GM18867 (cell line): ENCODE measurements around the gene SEZ6L.

Experiments
- ATAC-seq: cut with Tn5 transposase; IDR thresholded peaks from one replicate; pipeline ENCODE4 v1.9.1; 2021; ENCODE audit warnings: mild to moderate bottlenecking, moderate library complexity; ENCODE audit not compliant: unreplicated experiment

Gene SEZ6L

GRCh38 chr22:26327306-26327705, 158.0 kb downstream of the SEZ6L start:
- ATAC-seq, result no peak

GRCh38 chr22:26328221-26328620, 159.0 kb downstream of the SEZ6L start:
- no peak for ATAC-seq

GRCh38 chr22:26330971-26331625, 161.8 kb downstream of the SEZ6L start:
- no peak for ATAC-seq

DNA sequence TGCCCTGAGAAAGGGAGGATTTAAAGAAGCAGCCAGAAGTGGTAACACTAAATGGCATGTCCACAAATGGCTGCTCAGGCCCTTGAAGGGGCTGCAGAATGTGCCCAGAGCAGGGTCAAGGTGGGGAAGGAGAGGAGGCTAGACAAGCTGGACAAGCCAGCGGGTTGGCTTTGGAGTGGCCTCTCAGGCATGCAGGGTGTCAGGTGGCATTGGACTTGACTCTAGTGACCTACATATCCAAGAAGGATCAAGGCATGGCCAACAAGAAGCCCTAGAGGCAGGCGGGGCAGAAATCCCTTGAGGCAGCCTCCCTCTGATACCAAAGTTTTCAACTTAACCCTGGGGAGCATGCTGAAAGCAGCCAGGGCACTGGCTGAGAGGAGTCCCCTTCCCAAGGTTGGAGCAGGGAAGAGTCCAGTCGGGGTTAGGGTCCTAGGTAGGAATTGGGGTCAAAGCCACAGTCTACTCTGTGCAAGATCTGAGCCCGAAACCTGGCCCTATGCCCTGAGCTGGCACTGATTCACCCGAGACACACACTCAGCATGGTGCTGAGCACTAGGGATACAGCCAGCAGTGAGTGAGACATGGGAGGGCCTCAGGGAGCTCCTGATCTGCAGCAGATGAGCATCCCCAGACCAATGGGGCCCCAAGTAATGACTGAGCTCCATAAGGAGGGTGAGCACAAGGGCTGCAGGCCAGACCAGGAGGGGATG, 164.0 kb downstream of the SEZ6L start:
- ATAC-seq, result no peak

- ATAC-seq, result no peak
These were observed 165.0 kb downstream of the SEZ6L start for GRCh38 chr22:26334232-26334631.

GRCh38 chr22:26336773-26337172, 167.5 kb downstream of the SEZ6L start:
- ATAC-seq, result no peak

DNA sequence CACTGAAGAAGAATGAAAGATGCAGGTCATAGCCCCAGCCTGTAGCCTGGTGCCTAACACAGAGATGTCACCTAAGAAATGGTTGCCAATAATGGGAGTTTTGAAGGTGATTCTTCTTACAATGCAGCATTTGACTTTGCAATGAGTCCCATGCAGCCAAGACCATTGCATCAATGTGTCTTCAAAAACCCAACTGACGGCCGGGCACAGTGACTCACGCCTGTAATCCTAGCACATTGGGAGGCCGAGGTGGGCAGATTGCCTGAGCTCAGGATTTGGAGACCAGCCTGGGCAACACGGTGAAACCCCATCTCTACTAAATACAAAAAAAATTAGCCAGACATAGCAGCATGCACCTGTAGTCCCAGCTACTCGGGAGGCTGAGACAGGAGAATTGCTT, 170.5 kb downstream of the SEZ6L start:
- no peak for ATAC-seq

GRCh38 chr22:26342745-26343410, 173.6 kb downstream of the SEZ6L start:
- ATAC-seq, result no peak

GRCh38 chr22:26345496-26345895, 176.2 kb downstream of the SEZ6L start:
- no peak for ATAC-seq

DNA sequence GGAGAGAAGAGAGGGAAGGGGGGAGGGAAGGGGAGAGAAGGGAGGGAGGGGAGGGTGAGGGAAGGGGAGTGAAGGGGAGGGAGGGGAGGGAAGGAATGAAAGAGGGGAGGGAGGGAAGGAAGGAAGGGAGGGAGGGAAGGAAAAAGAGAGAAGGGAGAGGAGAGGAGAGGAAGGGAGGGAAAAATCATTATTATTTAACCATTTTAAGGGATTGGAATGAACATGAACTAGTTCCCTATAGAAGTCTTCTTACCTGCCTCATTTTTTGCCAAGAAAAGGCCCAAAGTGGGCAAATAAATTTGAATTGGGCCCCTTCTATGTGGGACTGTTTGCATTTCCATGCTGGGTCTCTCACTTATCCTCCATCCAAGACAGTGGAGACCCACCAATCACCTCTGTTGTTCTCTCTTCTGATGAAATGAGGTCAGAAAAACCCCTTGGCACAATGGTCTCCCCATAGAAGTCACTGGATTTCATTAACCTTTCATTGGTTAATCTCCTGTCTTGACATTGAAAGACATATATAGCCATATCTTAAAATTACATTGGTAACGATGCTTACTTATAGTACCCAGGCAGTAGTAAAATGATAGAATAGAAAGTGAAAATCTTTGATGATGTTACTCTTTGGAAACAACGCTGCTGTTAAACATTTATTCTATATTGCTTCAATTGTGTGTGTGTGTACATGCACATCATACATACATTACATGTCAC, 179.7 kb downstream of the SEZ6L start:
- ATAC-seq, result no peak

DNA sequence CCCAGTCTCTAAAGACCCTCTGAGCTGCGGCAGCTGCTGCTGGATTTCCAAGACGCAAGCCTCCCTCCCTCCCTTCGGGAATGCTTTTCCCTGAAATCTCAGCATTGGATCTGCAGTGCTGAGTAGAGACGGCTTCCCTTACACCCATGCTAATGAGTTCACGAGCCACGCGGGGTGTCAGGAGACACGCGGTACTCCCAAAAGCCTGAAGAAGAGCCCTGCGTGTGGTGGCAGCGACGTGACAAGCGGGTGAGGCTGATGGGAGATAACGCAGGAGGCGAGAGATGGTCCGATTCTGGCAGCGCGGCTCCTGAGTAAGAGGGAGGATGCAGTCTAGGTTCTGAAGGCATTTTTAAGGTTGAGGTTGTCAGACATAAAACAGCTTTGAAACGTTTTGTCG, 185.4 kb downstream of the SEZ6L start:
- no peak for ATAC-seq

- no peak for ATAC-seq
These were observed 188.0 kb downstream of the SEZ6L start for GRCh38 chr22:26357281-26357680.

- no peak for ATAC-seq
These were observed 188.6 kb downstream of the SEZ6L start for GRCh38 chr22:26357813-26358212.

DNA sequence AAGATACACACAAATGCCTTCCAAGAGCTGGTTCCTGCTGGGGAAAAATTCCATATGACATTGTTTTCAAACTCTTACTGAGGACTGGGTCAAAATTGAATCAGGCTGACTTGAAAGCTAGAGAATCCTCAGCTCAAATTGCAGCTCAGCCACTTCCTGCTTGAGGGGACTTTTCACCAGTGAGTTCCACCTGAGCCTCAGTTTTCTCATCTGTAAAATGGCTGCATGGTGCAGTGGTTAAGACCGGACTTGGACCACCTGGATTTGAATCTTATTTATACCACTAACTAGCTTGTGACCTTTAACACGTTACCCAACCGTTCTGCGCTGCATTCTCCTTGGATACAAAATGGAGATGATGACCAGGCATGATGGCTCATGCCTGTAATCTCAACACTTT, 189.9 kb downstream of the SEZ6L start:
- ATAC-seq, result no peak

- no peak for ATAC-seq
These were observed 191.1 kb downstream of the SEZ6L start for GRCh38 chr22:26360169-26360885.

GRCh38 chr22:26362471-26362870, 193.2 kb downstream of the SEZ6L start:
- no peak for ATAC-seq

DNA sequence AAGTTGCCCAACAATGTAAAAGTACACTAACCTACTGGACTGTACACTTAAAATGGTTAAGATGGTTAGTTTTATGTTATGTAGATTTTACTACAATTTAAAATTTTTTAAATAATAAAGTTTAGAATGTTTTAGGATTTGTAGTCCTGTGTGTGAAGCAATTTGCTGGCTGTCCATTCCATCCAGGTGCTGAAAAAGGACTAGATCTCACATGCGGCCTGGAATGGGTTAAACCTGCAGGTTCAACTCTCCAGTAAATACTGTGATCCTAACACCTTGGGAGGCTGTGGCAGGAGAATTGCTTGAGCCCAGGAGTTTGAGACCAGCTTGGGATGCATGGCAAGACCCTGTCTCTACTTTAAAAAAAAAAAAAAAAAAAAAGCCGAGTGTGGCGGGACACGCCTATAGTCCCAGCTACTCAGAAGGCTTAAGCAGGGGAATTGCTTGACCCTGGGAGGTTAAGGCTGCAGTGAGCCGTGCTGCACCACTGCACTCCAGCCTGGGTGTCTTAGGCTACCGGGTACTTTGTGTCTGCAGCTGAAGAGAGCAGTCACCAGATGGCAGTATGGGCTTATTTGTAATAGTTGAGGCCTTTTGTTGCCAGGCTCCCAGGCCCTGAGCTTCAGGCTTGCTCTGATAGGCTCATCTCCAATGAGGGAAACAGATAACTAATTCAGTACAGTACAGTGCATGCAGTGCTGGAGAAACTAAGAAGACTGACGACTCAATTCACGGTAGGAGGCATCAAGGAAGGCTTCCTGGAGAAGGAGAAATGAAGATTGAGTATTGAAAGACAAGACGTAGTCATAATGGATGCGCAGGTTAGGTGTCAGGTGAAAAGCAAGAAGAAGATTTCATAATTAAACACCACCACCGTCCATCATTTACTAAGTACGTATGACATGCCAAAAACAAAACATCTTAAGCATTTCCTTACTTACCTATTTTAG, 195.1 kb downstream of the SEZ6L start:
- peak; percentile 59 for ATAC-seq

DNA sequence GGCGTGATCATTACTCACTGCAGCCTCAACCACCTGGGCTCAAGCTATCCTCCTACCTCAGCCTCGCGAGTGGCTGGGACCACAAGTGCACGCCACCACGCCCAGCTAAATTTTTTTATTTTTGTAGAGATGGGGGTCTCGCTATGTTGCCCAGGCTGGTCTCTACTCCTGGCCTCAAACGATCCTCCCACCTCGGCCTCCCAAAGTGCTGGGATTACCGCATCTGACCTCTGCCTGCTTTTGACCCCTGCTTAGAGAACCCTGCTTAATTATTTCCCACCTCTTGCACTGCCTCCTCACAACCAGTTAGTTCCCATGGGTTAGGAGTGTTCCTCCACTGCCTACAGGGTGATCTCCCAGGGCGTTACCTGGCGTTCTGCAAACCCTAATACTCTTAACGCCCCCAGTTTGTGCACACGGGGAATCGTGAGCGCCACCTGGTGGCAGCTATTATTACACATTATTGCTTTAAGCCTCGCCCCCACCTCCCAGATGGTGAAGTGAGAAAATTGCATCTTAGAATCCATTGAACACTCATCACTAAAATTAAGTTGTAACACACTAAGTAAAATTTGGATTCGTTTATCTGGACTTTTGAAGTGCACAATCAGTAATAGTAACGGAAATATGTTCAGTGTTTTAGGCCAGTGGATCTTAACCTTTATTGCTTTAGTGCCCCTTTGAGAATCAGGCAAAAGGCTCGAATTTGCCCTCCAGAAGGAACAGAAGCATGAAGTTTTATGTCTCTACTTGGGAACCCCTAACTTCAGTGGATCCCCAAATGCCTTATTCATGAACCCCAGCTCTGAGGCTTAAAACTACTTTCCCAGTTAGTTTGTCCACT, 198.4 kb downstream of the SEZ6L start:
- no peak for ATAC-seq

DNA sequence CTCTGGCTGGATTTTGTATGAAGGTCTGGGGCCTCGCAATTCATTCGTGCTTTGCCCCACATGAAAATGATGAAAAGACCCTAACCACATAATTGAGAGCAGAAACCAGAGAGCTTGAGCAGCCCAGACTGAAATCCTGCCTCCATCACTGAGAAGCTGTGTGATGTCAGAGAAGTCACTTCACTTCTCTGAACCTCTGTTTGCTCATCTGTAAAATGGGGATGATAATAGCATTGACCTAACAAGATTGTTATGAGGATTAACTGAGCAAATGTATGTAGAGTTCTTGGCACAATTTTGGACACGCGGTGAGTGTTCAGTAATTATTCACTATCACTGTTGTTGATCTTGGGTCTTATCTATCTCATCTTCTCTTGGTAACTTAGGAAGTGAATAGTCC, 203.6 kb downstream of the SEZ6L start:
- ATAC-seq, result no peak
